Stomach (tissue), 4 donors: Measurements from ENCODE around the gene SPINT4.

Experiments used
- CTCF ChIP-seq, 7 experiments: fragments of 450-650 bp in 4 of 7; fragments of 200-600 bp in 3 of 7; sonication (generic) in 3 of 7; IDR thresholded peaks; one replicate each; pipeline ENCODE4 v1.5.1; 2016 to 2019; ENCODE audit warnings: antibody characterized with exemption in 7 of 7, control low read depth in 2 of 7, mild to moderate bottlenecking in 1 of 7
- POLR2A ChIP-seq, 4 donors: fragments of 450-650 bp; IDR thresholded peaks; one replicate each; pipeline ENCODE4 v1.6.1; 2016; ENCODE audit warnings: antibody characterized with exemption in 4 of 4, control low read depth in 2 of 4, mild to moderate bottlenecking in 1 of 4, moderate library complexity in 1 of 4
- POLR2AphosphoS5 ChIP-seq, 3 donors: sonication (generic); formaldehyde crosslinking; IDR thresholded peaks; one replicate each; pipeline ENCODE4 v1.6.1; 2016; ENCODE audit warnings: antibody characterized with exemption in 3 of 3

DNA sequence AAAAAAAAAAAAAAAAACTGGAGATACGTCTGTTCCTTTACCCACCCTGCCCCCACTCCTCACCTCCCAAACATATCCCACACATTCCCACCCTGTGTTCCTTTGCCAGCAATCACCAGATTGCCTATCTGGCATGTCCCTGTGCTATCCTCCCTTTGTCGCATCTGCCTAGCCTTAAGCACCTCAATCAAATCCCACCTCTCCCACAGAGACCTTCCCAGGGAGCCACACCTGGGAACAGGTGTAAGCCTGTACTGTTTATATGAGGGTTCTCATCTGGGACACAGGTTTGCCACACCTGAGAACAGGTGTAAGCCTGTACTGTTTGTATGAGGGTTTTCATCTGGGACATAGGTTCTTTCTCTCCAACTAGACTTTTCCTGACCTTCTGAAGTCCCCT, 52.8 kb downstream of the SPINT4 start:
- TF ChIP-seq CTCF (IDR thresholded peaks at IDR 0.05) (no peak), POLR2AphosphoS5 (IDR thresholded peaks at IDR 0.05) (no peak), POLR2A (IDR thresholded peaks at IDR 0.05) (no peak)
